Ureter (tissue), 1 donor: Measurements from ENCODE around the gene SLC16A9. TPM values are rescaled to one million over a fixed set of nuclear protein-coding genes. Genes with fewer than 3 reads are reported as not detected.
A peak's percentile ranks its signal among the peaks of the same experiment; 100 is the strongest.
"Not testable (repeated sequence)": the region's sequence is repeated elsewhere in the genome, so short reads cannot be mapped to it uniquely, and the experiment has no call there.

Source experiments
- DNase-seq: peaks from one replicate; pipeline ENCODE4 v3.0.0-alpha.2; 2020; ENCODE audit warnings: low spot score
- total RNA-seq: library from RNA; stranded (reverse); gene quantifications from one replicate; pipeline ENCODE4 v1.2.4, GENCODE V29; 2023
- donor health status: DM: yes; HTN: yes; CAD: no.

Gene SLC16A9, protein sequence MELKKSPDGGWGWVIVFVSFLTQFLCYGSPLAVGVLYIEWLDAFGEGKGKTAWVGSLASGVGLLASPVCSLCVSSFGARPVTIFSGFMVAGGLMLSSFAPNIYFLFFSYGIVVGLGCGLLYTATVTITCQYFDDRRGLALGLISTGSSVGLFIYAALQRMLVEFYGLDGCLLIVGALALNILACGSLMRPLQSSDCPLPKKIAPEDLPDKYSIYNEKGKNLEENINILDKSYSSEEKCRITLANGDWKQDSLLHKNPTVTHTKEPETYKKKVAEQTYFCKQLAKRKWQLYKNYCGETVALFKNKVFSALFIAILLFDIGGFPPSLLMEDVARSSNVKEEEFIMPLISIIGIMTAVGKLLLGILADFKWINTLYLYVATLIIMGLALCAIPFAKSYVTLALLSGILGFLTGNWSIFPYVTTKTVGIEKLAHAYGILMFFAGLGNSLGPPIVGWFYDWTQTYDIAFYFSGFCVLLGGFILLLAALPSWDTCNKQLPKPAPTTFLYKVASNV
- 8.0 TPM for total RNA-seq

DNA sequence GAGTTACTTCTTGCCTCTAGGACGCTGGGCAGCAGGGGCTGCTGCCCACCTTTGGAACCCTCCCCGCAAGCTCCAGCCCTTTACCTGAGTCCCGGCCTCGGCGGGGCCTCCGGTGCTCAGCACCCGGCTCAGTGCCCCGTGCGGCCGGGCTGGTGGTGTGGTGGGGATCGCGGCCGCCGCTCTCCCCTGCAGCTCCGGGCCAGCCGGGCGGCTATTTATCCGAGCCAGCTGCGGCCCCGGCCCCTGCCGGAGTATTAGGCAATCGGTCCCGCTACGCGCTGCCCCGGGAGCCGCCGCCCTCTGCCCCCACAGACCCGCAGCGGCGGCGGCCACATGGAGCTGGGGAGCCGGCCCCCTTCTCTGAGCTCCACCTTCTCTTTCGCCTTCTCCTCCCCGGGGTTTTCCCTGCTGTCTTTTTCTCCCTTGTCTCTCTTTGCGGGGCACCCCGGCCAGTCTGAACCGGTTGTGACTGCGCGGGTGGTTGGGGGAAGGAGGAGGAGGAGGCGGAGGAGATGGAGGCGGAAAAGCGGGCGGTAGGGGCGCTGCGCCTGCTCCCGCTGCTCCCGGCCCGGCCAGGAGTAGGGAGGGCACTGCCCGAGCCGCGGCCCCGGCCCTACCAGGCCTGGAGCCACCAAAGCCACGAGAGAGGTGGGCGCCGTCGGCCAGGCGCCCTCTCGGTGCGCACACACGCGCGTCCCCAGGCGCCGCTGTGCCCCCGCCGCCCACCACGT is at the start of gene SLC16A9:
TSS of gene SLC16A9 (minus strand) at position 456 of the 731 bp plus-strand sequence. CDS start 25,559 bp downstream, outside the sequence.
- peak; percentile 83 for DNase-seq

DNA sequence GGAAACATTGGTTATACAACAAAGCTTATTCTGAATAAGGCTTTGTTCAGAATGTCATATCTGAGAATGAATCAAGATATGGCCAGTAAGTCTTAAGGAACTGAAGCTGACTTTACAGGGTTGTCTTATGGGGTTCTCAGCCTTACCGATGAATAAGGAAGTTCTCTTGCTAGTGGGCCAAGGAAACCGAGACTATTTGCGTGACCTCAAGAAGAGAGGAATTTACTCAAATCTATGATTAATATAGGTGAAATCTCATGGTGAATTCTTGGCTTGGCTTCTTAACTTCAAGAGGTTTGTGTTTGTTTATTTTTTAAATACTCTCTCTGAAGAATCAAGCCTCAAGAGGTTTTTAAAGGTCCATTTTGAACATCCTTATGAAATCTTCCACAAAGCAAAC is 48.3 kb upstream of the SLC16A9 start:
- DNase-seq = no peak

GRCh38 chr10:59754951-59755350 is 45.3 kb upstream of the SLC16A9 start:
- DNase-seq = no peak

- DNase-seq = no peak
Observed at GRCh38 chr10:59753267-59753666, 43.6 kb upstream of the SLC16A9 start, which contains the start of gene MRLN. TSS of gene MRLN (minus strand) at chr10:59753455.

GRCh38 chr10:59752278-59752940 is 42.8 kb upstream of the SLC16A9 start:
- no peak for DNase-seq

GRCh38 chr10:59750155-59750945 is 40.7 kb upstream of the SLC16A9 start:
- DNase-seq = no peak

GRCh38 chr10:59748834-59749233 is 39.2 kb upstream of the SLC16A9 start:
- DNase-seq = no peak

GRCh38 chr10:59745163-59745650 is 35.6 kb upstream of the SLC16A9 start:
- no peak for DNase-seq

DNA sequence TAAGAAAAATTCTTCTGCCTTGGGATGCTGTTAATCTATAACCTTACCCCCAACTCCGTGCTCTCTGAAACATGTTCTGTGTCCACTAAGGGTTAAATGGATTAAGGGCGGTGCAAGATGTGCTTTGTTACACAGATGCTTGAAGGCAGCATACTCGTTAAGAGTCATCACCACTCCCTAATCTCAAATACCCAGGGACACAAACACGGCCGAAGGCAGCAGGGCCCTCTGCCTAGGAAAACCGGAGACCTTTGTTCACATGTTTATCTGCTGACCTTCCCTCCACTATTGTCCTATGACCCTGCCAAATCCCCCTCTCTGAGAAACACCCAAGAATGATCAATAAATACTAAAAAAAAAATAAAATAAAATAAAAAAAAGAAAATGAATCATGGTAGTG is 35.1 kb upstream of the SLC16A9 start:
- DNase-seq = not testable (repeated sequence)

DNA sequence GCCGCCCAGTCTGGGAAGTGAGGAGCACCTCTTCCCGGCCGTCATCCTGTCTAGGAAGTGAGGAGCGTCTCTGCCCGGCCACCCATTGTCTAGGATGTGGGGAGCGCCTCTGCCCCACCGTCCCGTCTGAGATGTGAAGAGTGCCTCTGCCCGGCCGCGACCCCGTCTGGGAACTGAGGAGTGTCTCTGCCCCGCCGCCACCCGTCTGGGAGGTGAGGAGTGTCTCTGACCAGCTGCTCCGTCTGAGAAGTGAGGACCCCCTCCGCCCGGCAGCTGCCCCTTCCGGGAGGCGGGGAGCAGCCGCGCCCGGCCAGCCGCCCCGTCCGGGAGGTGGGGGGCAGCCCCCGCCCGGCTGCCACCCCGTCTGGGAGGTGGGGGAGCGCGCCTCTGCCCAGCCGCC is 34.5 kb upstream of the SLC16A9 start:
- DNase-seq = not testable (repeated sequence)

- DNase-seq = no peak
Observed at GRCh38 chr10:59741583-59741982, 31.9 kb upstream of the SLC16A9 start.

DNA sequence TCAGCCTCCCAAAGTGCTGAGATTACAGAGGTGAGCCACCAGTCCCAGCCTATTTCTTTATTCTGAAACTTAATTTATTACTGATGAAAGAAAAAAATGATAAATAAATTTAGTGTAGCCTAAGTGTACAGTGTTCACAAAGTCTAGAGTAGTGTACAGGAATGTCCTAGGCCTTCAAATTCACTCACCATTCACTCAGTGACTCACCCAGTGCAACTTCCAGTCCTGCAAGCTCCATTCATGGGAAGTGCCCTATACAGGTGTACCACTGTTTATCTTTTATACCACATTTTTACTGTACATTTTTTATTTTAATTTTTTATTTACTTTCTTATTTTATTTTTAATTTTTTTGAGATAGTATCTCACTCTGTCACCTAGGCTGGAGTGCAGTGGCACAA is 31.4 kb upstream of the SLC16A9 start:
- no peak for DNase-seq

DNA sequence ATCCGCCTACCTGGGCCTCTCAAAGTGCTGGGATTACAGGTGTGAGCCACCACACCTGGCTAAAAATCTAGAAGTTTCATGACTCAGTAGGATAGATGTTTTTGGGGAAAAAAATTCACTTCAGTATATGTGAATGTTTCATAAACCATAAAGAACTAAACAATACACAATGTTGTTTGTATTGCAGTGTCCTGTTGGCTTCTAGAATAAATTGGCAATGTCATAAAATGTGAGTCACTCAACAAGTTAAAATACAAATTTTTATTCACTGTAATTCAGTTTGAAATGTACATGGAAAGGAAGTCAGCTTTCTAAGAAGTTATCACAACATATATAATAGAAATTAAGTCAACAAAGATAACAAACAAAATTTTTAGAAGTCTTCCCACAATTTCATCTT is 27.1 kb upstream of the SLC16A9 start:
- DNase-seq = no peak

- no peak for DNase-seq
Observed at GRCh38 chr10:59735296-59735695, 25.6 kb upstream of the SLC16A9 start.

- DNase-seq = no peak
Observed at GRCh38 chr10:59734014-59734462, 24.4 kb upstream of the SLC16A9 start.

DNA sequence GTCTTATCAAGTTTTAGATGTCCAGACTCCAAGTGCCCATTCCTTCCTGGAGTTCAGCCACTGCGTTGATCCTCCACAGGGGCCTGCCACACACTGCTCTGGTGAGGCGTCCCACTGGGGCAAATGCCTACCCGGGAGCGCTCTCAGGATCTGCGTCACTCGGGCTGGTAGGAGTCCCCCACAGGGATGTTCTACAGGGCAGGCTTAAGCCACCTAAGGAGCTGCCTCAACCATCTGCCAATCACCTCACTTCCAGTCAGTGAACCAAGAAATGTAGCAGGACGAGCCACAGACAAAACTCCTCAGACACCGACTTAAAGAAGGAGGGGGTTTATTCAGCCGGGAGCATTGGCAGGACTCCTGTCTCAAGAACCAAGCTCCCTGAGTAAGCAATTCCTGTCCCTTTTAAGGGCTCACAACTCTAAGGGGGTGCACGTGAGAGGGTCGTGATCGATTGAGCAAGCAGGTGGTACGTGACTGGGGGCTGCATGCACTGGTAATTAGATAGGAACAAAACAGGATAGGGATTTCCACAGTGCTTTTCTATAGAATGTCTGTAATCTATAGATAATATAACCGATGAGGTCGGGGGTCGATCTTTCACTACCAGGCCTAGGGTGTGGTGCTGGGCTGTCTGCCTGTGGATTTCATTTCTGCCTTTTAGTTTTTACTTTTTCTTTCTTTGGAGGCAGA is 23.8 kb upstream of the SLC16A9 start:
- DNase-seq = not testable (repeated sequence)

DNA sequence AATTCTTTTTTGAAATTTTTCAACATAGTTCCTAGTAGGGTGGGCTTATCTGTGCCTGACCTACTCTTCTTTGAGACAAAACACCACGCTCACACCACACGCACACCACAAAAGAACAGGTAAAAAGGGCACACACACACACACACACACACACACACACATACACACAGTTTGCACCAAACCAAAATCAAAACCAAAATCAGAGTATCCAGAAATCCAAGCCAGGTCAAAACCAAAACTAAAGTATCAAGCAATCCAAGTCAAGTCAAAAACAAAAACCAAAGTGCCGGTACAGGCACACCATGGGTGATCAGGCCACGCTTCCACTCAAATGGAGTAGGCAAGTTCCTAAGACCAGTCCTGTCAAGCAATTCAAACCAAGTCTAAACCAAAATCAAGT is 23.2 kb upstream of the SLC16A9 start:
- DNase-seq = not testable (repeated sequence)

DNA sequence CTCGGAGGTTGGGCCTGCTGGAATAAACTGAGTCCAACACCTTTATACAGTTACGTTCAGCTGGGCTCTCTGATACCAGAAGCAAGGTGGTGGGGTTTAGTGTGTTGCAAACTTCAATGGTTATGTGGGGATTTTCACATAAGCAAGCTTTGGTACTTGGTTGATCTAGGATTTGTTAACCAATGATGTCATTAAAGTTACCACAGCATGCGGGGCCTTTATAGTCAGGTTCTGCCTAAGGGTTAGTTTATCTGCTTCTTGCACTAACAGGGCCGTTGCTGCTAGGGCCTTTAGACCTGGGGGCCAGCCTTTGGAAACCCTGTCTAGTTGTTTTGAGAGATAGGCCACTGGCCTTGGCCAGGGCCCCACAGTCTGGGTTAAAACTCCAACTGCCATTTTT is 19.5 kb upstream of the SLC16A9 start:
- DNase-seq = not testable (repeated sequence)

DNA sequence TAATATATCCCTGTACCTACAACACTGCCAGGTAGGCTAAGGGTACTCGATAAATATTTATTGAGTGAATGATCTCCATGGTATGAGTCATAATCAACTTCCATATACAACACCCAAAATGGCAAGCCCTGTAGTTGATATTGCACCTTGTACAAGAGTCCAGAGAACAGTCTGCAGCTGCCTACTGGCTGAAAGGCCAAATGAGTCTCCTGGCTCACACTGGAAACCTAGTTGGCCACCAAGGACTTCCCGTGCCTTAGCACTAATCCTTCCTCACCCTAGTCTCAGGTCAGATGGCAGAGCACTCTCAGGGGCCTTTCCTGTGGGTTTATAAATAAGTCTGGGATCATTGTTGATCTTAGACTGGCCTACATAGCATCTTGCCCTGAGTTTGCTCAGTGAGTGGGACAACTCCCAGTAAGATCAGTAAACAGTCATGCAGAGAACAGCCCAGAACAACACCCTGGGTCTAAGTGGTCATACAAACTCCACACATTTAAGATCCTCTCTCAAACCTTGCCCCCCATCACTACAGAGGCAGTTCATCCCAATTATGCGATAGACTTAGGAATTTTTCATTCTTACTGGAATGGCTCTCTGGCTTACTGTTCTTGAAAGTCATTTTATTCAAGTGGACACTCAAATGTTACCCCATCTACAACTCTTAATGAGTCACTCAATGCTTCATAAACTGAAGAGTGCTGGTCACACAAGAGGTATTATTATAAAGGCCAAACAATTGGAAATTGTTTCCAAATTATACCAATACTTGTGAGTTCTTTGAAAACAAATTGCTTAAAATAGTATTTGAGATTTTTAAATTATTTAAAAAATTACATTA is 14.7 kb upstream of the SLC16A9 start:
- DNase-seq = no peak

DNA sequence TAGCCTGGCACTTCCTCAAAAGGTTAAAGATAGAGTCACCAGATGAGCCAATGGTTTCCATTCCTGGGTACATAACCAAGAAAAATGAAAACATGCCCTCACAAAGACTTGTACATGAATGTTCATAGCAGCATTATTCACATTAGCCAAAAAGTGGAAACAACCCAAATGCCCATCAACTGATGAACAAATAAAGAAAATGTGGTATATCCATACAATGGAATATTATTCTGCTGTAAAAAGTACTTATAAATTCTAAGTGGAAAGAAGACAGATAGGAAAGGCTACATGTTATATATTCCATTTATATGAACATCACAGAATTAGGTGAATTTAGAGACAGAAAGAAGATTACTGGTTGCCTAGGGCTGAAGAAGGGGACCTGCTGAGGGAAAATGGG is 10.7 kb upstream of the SLC16A9 start:
- no peak for DNase-seq
